Measurements from ENCODE around the gene MMP26. TPM values are rescaled to one million over a fixed set of nuclear protein-coding genes. Genes with fewer than 3 reads are reported as not detected.

The MMP26 gene
- not detected in 5 replicates for total RNA-seq (2022; extraction: Qiagen RNA extraction; ENCODE audit: low read depth)

DNA sequence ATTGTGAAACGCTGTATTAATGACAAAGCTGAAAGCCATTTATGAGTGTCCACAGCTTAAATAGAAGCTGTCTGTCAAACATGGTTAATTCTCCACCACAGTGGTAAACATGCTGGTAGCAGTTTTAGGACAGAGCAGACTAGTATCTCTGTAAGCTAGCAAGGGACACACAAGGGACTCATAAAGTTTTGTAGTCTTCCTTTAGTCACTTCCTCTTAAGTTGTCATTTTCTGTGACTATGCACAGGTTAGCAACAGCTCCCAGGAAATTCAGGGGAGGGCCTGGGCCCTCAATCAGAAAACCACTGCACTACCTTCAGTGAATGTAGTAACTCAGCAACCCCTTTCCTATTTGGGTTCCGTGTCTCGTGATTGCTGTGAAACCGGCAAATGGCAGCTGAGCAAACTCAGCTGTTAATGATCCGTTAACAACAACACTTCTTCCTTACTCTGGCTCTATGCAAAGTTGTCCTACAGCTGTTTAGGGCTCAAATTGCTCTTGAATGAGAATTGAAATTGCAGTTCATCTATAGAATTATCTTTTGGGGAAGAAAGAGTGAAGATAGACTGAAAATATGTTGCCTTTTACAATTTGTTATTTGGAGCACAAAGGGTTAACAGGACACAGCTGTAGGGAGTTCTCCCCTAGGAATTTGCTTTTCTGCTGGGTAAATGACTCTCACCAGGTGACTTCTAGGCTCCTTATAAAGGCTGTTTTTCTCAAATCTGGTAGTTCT, at the start of gene MMP26:
Gene MMP26 (plus strand): TSS at position 731 of the 736 bp plus-strand sequence.

DNA sequence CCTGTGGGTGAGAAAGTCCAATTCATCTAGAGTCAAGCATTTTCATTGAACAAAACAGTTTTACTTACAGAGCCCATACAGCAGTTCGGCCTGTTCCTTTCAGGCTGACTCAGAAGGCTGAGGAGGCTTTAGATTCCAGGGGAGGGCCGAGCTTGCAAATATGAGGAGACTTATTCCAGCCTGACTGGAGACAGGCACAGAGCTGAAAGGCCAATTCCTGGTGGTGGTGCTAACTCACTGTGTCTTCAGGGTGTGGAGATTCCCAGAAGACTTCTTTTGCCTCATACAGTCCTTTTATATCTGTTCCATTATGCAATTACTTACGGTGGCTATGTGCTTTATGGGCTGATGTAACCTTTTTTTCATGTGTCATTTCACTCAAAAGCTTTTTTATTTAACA, 7.0 kb upstream of the MMP26 start, which contains the start of gene OR51E2:
Gene OR51E2 (minus strand): TSS at position 269 of the 400 bp plus-strand sequence. CDS start 15,142 bp downstream, outside the sequence.

Other genes starting within 250 kb of the MMP26 start
- not detected in 5 replicates for gene OR52K1, start 222.1 kb upstream of the MMP26 start, total RNA-seq (2022; extraction: Qiagen RNA extraction; ENCODE audit: low read depth)
- gene OR52M1, start 159.6 kb upstream of the MMP26 start, total RNA-seq (2022; extraction: Qiagen RNA extraction; ENCODE audit: low read depth), result not detected in 5 replicates
- not detected in 5 replicates for gene OR52I2, start 123.0 kb upstream of the MMP26 start, total RNA-seq (2022; extraction: Qiagen RNA extraction; ENCODE audit: low read depth)
- gene OR52I1, start 110.7 kb upstream of the MMP26 start, total RNA-seq (2022; extraction: Qiagen RNA extraction; ENCODE audit: low read depth), result not detected in 5 replicates
- gene TRIM68, start 96.6 kb upstream of the MMP26 start, total RNA-seq (2022; extraction: Qiagen RNA extraction; ENCODE audit: low read depth), result 8.7 to 11.7 TPM (median 10.6 TPM) in 5 replicates
- not detected in 5 replicates for gene OR51D1, start 67.3 kb upstream of the MMP26 start, total RNA-seq (2022; extraction: Qiagen RNA extraction; ENCODE audit: low read depth)
- gene OR51E1, start 60.8 kb upstream of the MMP26 start, total RNA-seq (2022; extraction: Qiagen RNA extraction; ENCODE audit: low read depth), result not detected in 5 replicates
- gene OR51E2, start 6.9 kb upstream of the MMP26 start, total RNA-seq (2022; extraction: Qiagen RNA extraction; ENCODE audit: low read depth), result not detected in 5 replicates
- not detected in 5 replicates for gene OR51F1, start 65.2 kb downstream of the MMP26 start, total RNA-seq (2022; extraction: Qiagen RNA extraction; ENCODE audit: low read depth)
- gene OR52R1, start 99.6 kb downstream of the MMP26 start, total RNA-seq (2022; extraction: Qiagen RNA extraction; ENCODE audit: low read depth), result not detected in 5 replicates
- gene OR51F2, start 116.5 kb downstream of the MMP26 start, total RNA-seq (2022; extraction: Qiagen RNA extraction; ENCODE audit: low read depth), result not detected in 5 replicates
- gene OR51S1, start 144.4 kb downstream of the MMP26 start, total RNA-seq (2022; extraction: Qiagen RNA extraction; ENCODE audit: low read depth), result not detected in 5 replicates
- not detected in 5 replicates for gene OR51T1, start 177.1 kb downstream of the MMP26 start, total RNA-seq (2022; extraction: Qiagen RNA extraction; ENCODE audit: low read depth)
- gene OR51A7, start 199.0 kb downstream of the MMP26 start, total RNA-seq (2022; extraction: Qiagen RNA extraction; ENCODE audit: low read depth), result not detected in 5 replicates
- gene OR51G2, start 214.6 kb downstream of the MMP26 start, total RNA-seq (2022; extraction: Qiagen RNA extraction; ENCODE audit: low read depth), result not detected in 5 replicates
- not detected in 5 replicates for gene OR51G1, start 219.6 kb downstream of the MMP26 start, total RNA-seq (2022; extraction: Qiagen RNA extraction; ENCODE audit: low read depth)
- not detected in 5 replicates for gene OR51A4, start 242.8 kb downstream of the MMP26 start, total RNA-seq (2022; extraction: Qiagen RNA extraction; ENCODE audit: low read depth)